ENCODE results near the gene CDH4. TPM values are rescaled to one million over a fixed set of nuclear protein-coding genes. Genes with fewer than 3 reads are reported as not detected.

The CDH4 gene
- total and polyA plus RNA-seq, 2 of the 4 experiments (the other 2 are of a cell fraction): 1.6 to 3.5 TPM

DNA sequence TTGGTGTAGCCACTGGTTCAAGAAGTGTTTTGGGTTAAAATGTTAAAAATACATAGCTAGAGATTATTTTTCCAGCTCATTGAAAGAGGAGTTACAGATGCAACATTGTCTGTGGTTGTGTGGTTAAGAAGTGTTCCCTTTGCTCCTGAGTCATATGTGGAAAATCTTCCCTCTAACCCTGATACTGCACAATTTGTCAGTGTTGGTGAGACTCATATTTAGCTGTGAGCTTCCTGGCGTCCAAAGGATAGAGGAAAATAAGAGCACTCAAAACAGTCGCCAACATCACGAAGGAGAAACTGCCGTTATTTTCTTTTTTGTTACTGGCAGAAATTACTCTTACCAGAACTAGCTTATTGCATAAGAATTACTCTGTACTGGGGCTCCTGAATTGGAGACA is 250.4 kb downstream of the CDH4 start:
- H3K4me2 ChIP-seq (ENCODE audit: low read depth, low read length): no peak overlapping the region
- no peak overlapping the region for H4K8ac ChIP-seq (ENCODE audit: low read depth in 2 of 2, low read length in 2 of 2)
- H4K91ac ChIP-seq (ENCODE audit: insufficient read depth, low read depth, low read length): no peak overlapping the region
- H3K4me1 ChIP-seq (ENCODE audit: control insufficient read depth, insufficient read depth, low read length): 0 out of 2 replicates have a peak, but pooled peaks cover 1% of the 10 kb centered on the region
- no CpG with 5 or more reads among the region's 4 CpGs for WGBS, 2 experiments (ENCODE audit: extremely low coverage in 2 of 2, insufficient read length in 1 of 2)
- ATAC-seq (ENCODE audit: low read depth): no peak
- CTCF ChIA-PET: no interaction called here
- no peak overlapping the region for H2BK20ac ChIP-seq (ENCODE audit: low read depth, low read length)
- intact Hi-C loops (cut with micrococcal nuclease): no loop called here
- no peak overlapping the region for H2AFZ ChIP-seq (replicated peaks; ENCODE audit: low read length, poor library complexity)
- no peaks in the 10 kb centered on the region for H3K36me3 ChIP-seq (ENCODE audit: control insufficient read depth, insufficient read depth, low read length)
- H3K27ac ChIP-seq (ENCODE audit: insufficient read depth, low read length): no peak overlapping the region
- POLR2A ChIA-PET (ENCODE audit: unreplicated experiment): no interaction called here
- DNase-seq: peak; percentile 50
- no peak overlapping the region for H3K56ac ChIP-seq (ENCODE audit: extremely low read depth, insufficient read depth, low read length)
- no peak overlapping the region for H2BK15ac ChIP-seq (ENCODE audit: low read depth, low read length)
- peaks cover 11% of the 10 kb centered on the region for H3K9me1 ChIP-seq (ENCODE audit: insufficient read depth, low read length)
- in situ Hi-C loops (cut with MboI; ENCODE audit: low sequenced_read_pairs): no loop called here
- H3K14ac ChIP-seq (replicated peaks; ENCODE audit: low read depth, low read length): no peak overlapping the region
- H2AK5ac ChIP-seq (ENCODE audit: low read depth, low read length): no peak overlapping the region
- H3K79me1 ChIP-seq (ENCODE audit: low read depth in 1 of 2, low read length in 2 of 2): no peaks in the 10 kb centered on the region
- no peak overlapping the region for H2AK9ac ChIP-seq (replicated peaks; ENCODE audit: low read depth, low read length, poor library complexity)
- no peak overlapping the region for H3K4ac ChIP-seq (ENCODE audit: low read depth, low read length)
- H4K5ac ChIP-seq (ENCODE audit: low read depth, low read length): no peak overlapping the region
- TF ChIP-seq FOS (IDR thresholded peaks at IDR 0.05; ENCODE audit: low read depth, low read length): no peak
- TF ChIP-seq RFX5 (IDR thresholded peaks at IDR 0.05; ENCODE audit: low read depth, low read length): no peak
- TF ChIP-seq RCOR1 (IDR thresholded peaks at IDR 0.05; ENCODE audit: insufficient replicate concordance, low read length): peak; percentile 62
- no peaks in the 10 kb centered on the region for H4K20me1 ChIP-seq (ENCODE audit: insufficient read depth, low read length)
- H3K9me3 ChIP-seq (ENCODE audit: control insufficient read depth, insufficient read depth, low read length): no peaks in the 10 kb centered on the region; the same call in 1 of the 2 replicates
- no peak overlapping the region for H3K4me3 ChIP-seq (ENCODE audit: insufficient read depth, low read depth, low read length)
- no peaks in the 10 kb centered on the region for H3K27me3 ChIP-seq (ENCODE audit: control insufficient read depth, insufficient read depth, low read length)
- H2BK120ac ChIP-seq (ENCODE audit: low read depth, low read length): no peak overlapping the region
- dilution Hi-C loops (cut with HindIII; ENCODE audit: low sequenced_read_pairs, unreplicated experiment): no loop called here
- no peak overlapping the region for H3K9ac ChIP-seq (ENCODE audit: low read depth, low read length)
- no peak overlapping the region for H3K23ac ChIP-seq (ENCODE audit: low read depth, low read length)
- no peak overlapping the region for H3K18ac ChIP-seq (ENCODE audit: low read depth, low read length)
- no TSS peak for BruUV-seq (replicated peaks)
- H2BK5ac ChIP-seq (ENCODE audit: low read depth, low read length, poor library complexity, severe bottlenecking): no peak overlapping the region

All from IMR-90 (cell line).